Neuronal stem cell (in vitro differentiated cells): Measurements from ENCODE around the gene RFTN2.
"Not testable (repeated sequence)": the region's sequence is repeated elsewhere in the genome, so short reads cannot be mapped to it uniquely, and the experiment has no call there.

Experiments used
- DNase-seq: peaks from one replicate; pipeline ENCODE4 v3.0.0-alpha.2; 2013; ENCODE audit warnings: low spot score
- H2AFZ ChIP-seq: one replicate; pipeline ENCODE4 v1.6.1; 2013; ENCODE audit warnings: mild to moderate bottlenecking, low read length, inconsistent platforms
- H2AK5ac ChIP-seq: 2 replicates; pipeline ENCODE4 v1.6.1; 2013; ENCODE audit warnings: low read depth, mild to moderate bottlenecking, inconsistent platforms, low read length, moderate library complexity, mixed read lengths
- H2BK120ac ChIP-seq: 2 replicates; pipeline ENCODE4 v1.6.1; 2013; ENCODE audit warnings: low read depth, mild to moderate bottlenecking, inconsistent platforms, low read length, moderate library complexity, mixed read lengths
- H2BK12ac ChIP-seq: one replicate; pipeline ENCODE4 v1.6.1; 2013; ENCODE audit warnings: low read length, inconsistent platforms
- H2BK15ac ChIP-seq: 2 replicates; pipeline ENCODE4 v1.6.1; 2013; ENCODE audit warnings: mild to moderate bottlenecking, low read length, inconsistent platforms, mixed read lengths
- H2BK5ac ChIP-seq: one replicate; pipeline ENCODE4 v1.6.1; 2013; ENCODE audit warnings: inconsistent platforms, mild to moderate bottlenecking, low read length, moderate library complexity
- H3K14ac ChIP-seq: one replicate; pipeline ENCODE4 v1.6.1; 2013; ENCODE audit warnings: low read length, inconsistent platforms
- H3K18ac ChIP-seq: 2 replicates; pipeline ENCODE4 v1.6.1; 2013; ENCODE audit warnings: low read length, inconsistent platforms
- H3K23ac ChIP-seq: 2 replicates; pipeline ENCODE4 v1.6.1; 2013; ENCODE audit warnings: low read depth, mild to moderate bottlenecking, mixed read lengths, low read length, inconsistent platforms; ENCODE audit not compliant: poor library complexity
- H3K27ac ChIP-seq: replicated peaks from 3 replicates; pipeline ENCODE4 v1.5.1; 2013; ENCODE audit warnings: low read length, inconsistent platforms
- H3K27me3 ChIP-seq, 3 experiments: 2 replicates each; pipeline ENCODE4 v1.6.1; 2013; ENCODE audit warnings: low read length in 3 of 3, mild to moderate bottlenecking in 2 of 3, inconsistent platforms in 1 of 3, low read depth in 1 of 3, mixed read lengths in 1 of 3, moderate library complexity in 1 of 3; ENCODE audit not compliant: control insufficient read depth in 3 of 3, insufficient read depth in 3 of 3
- H3K36me3 ChIP-seq, 2 donors: replicated peaks in 1 of 2; 2 replicates each; pipeline ENCODE4 v1.6.1; 2013; ENCODE audit warnings: low read length in 2 of 2; ENCODE audit not compliant: control insufficient read depth in 2 of 2, insufficient read depth in 2 of 2
- H3K4ac ChIP-seq: 2 replicates; pipeline ENCODE4 v1.6.1; 2013; ENCODE audit warnings: inconsistent platforms, mild to moderate bottlenecking, low read length, moderate library complexity
- H3K4me1 ChIP-seq, 2 donors: 1 replicate in 1 of 2; 2 replicates in 1 of 2; pipeline ENCODE4 v1.6.1; 2013; ENCODE audit warnings: low read length in 2 of 2, low read depth in 1 of 2; ENCODE audit not compliant: control insufficient read depth in 2 of 2, insufficient read depth in 1 of 2
- H3K4me2 ChIP-seq: one replicate; pipeline ENCODE4 v1.6.1; 2013; ENCODE audit warnings: mild to moderate bottlenecking, low read length, inconsistent platforms; ENCODE audit not compliant: insufficient read depth, poor library complexity, severe bottlenecking
- H3K4me3 ChIP-seq, 2 donors: 2 replicates each; pipeline ENCODE4 v1.5.1; 2013; ENCODE audit warnings: low read length in 2 of 2, mild to moderate bottlenecking in 2 of 2, inconsistent platforms in 1 of 2, moderate library complexity in 1 of 2
- H3K79me1 ChIP-seq: one replicate; pipeline ENCODE4 v1.6.1; 2013; ENCODE audit warnings: low read depth, mild to moderate bottlenecking, inconsistent platforms, low read length, moderate library complexity
- H3K9ac ChIP-seq: one replicate; pipeline ENCODE4 v1.6.1; 2013; ENCODE audit warnings: mild to moderate bottlenecking, low read depth, low read length, inconsistent platforms; ENCODE audit not compliant: poor library complexity
- H3K9me3 ChIP-seq, 2 donors: replicated peaks in 1 of 2; 2 replicates each; pipeline versions ENCODE3 to v1.6.1; 2013; ENCODE audit warnings: low read length in 2 of 2, mild to moderate bottlenecking in 2 of 2, inconsistent platforms in 1 of 2, low read depth in 1 of 2, mixed read lengths in 1 of 2, moderate library complexity in 1 of 2; ENCODE audit not compliant: control insufficient read depth in 2 of 2, insufficient read depth in 1 of 2
- H4K8ac ChIP-seq: one replicate; pipeline ENCODE4 v1.6.1; 2013; ENCODE audit warnings: low read depth, mild to moderate bottlenecking, inconsistent platforms, low read length, moderate library complexity
- H4K91ac ChIP-seq: one replicate; pipeline ENCODE4 v1.6.1; 2013; ENCODE audit warnings: low read length, low read depth, mild to moderate bottlenecking, inconsistent platforms; ENCODE audit not compliant: poor library complexity
- WGBS, 2 donors: extraction: QIAGEN DNeasy Blood & Tissue Kit; methylation state at CpG; one replicate each; pipeline ENCODE4 v1.1.7; 2013; ENCODE audit warnings: missing lambda C conversion rate in 2 of 2, mixed read lengths in 1 of 2; ENCODE audit not compliant: insufficient read length in 2 of 2, insufficient replicate concordance in 1 of 2; ENCODE audit errors: extremely low coverage in 2 of 2; 5-methylcytosine and 5-hydroxymethylcytosine counted together

The RFTN2 gene

DNA sequence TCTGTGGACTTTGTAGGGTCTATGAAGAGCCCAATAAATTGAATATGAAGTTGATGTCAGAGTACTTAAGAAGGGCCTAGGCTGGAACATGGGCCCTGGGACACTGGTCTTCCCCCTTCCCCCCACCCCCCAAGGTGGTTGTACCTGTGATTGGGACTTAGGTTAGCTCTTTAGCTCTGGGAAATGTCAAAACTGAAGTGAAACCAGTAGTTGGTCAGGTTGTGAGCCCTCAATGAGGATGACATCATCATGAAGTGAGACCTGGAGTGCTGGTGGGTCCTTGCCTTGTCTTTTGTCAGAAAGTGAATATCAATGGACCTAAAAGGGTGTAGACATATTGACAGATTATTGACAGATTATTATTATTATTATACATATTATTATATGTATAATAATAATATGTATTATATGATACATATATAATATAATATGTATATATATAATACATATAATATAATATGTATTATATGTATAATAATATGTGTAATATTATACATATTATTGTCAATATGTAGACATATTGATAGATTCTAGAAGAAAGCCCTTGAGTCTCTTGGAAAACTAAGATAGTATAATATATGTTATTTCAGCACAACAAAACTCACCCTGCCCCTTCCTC is 35.1 kb upstream of the RFTN2 start:
- H3K4me1 ChIP-seq: peaks cover 7 to 10% of the 10 kb centered on the region in 2 donors
- H3K27me3 ChIP-seq: no peaks in the 10 kb centered on the region
- H3K9me3 ChIP-seq: no peaks in the 10 kb centered on the region
- H4K91ac ChIP-seq: no peak overlapping the region
- H3K4me2 ChIP-seq: no peak overlapping the region
- H3K18ac ChIP-seq: no peak overlapping the region
- H2BK5ac ChIP-seq: no peak overlapping the region
- H2BK15ac ChIP-seq: no peak overlapping the region
- no peak overlapping the region for H2BK12ac ChIP-seq
- H4K8ac ChIP-seq: no peak overlapping the region
- no peak overlapping the region for H2AK5ac ChIP-seq
- H3K27ac ChIP-seq: no peak overlapping the region
- H2AFZ ChIP-seq: no peak overlapping the region
- no peak overlapping the region for H3K14ac ChIP-seq
- H3K36me3 ChIP-seq: peaks cover 2 to 30% of the 10 kb centered on the region in 2 donors
- H3K23ac ChIP-seq: no peak overlapping the region
- H3K4me3 ChIP-seq: no peak overlapping the region
- no peak overlapping the region for H3K9ac ChIP-seq
- no peak for DNase-seq
- peaks cover 6% of the 10 kb centered on the region for H3K79me1 ChIP-seq
- H3K4ac ChIP-seq: no peak overlapping the region
- H2BK120ac ChIP-seq: no peak overlapping the region

DNA sequence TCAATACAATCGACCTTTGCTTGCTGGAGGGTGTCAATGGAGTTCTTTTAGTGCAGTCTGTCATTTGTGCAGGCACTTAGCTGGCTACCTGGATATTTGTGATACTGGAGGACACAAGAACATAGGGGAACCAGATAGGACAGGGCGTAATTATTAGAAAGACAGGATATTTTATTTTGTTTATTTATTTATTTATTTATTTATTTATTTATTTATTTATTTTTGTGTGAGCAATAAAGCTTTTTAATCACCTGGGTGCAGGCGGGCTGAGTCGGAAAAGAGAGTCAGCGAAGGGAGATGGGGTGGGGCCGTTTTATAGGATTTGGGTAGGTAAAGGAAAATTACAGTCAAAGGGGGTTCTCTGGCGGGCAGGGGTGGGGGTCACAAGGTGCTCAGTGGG is 33.8 kb upstream of the RFTN2 start:
- Histone ChIP-seq H3K4me1 (peaks cover 7 to 10% of the 10 kb centered on the region in 2 donors), H3K36me3 (peaks cover 2 to 30% of the 10 kb centered on the region in 2 donors)
- not testable (repeated sequence) for H3K9me3 ChIP-seq, H2BK5ac ChIP-seq, DNase-seq, H3K14ac ChIP-seq, H4K8ac ChIP-seq, H2BK120ac ChIP-seq, H4K91ac ChIP-seq, H2AK5ac ChIP-seq, H2BK15ac ChIP-seq, H3K4ac ChIP-seq, H2AFZ ChIP-seq, H3K27me3 ChIP-seq, H3K23ac ChIP-seq, H3K4me2 ChIP-seq, H2BK12ac ChIP-seq, H3K18ac ChIP-seq, H3K4me3 ChIP-seq, H3K79me1 ChIP-seq, H3K9ac ChIP-seq, H3K27ac ChIP-seq
- WGBS, 2 donors: no CpG with 5 or more reads among the region's 7 CpGs

DNA sequence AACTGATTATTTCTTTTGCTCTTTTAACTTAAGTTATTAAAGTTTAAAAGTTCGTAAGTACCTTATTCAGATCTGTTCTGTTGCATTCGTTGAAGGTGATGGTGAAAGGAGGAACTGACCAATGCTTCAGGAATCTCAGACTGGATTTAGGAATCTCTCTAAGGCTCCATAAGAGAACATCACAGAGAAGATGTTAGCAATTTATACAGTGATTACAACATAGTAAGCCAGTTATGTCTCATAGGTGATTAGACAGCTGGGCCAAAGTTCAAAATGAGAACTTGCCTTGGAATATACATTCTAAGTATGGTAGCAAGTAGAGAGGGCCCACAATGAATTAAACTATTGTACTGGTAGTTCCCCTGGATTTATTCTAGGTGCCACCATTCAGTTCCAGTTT is 32.9 kb upstream of the RFTN2 start:
- Histone ChIP-seq H2BK5ac (no peak overlapping the region), H3K9ac (no peak overlapping the region), H3K27ac (no peak overlapping the region), H3K4me1 (peaks cover 7 to 10% of the 10 kb centered on the region in 2 donors), H2AFZ (no peak overlapping the region), H3K36me3 (peaks cover 2 to 30% of the 10 kb centered on the region in 2 donors), H3K4me3 (no peak overlapping the region), H3K4ac (no peak overlapping the region), H2BK15ac (no peak overlapping the region), H3K18ac (no peak overlapping the region), H2BK120ac (no peak overlapping the region), H4K8ac (no peak overlapping the region), H3K9me3 (no peaks in the 10 kb centered on the region), H2BK12ac (no peak overlapping the region), H3K27me3 (no peaks in the 10 kb centered on the region), H3K14ac (no peak overlapping the region), H3K23ac (no peak overlapping the region), H4K91ac (no peak overlapping the region), H3K79me1 (peaks cover 9% of the 10 kb centered on the region), H3K4me2 (no peak overlapping the region), H2AK5ac (no peak overlapping the region)
- WGBS, 2 donors: no CpG with 5 or more reads among the region's 2 CpGs
- no peak for DNase-seq

DNA sequence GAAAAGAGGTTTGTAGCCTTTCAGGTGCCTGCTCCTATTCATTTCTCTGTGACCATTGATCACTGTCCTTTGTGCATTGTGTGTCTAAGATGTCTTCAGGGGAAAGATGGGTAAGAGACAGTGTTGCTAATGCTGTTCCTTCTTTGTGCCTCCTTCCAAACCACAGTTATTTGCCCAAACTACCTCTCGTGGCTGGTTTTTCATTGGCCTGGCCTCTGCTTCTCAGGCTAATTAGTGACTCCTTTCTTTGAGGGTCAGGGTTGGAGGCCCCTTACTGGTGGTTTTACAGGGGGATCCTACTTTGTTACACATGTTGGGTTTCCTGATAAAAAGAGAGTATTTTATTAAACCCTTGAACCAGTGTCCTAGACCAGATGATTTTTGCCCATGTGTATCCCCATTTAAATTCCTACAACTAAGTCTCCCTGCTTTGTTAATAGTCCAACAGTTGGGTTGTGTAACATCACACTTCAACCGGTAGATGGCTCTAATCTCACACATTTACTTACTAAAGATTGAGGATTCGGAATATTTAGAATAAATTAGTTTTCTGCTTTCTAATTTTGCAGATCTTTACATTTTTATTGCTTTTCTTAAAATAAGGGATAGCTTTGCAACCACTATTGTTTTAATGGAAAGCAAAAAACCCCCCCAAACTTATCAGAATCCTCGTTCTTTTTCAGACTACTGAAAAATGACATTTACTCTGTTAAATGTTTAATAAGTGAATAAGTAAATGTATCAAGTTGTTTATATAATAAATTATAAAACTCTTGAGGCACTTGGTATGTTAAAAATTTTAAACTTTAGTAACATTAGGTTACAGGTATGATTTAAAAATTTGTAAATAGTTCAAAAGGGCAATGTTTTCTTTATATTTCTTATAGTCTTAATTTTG is 32.2 kb upstream of the RFTN2 start:
- H3K27ac ChIP-seq: no peak overlapping the region
- H2AK5ac ChIP-seq: no peak overlapping the region
- H2BK15ac ChIP-seq: no peak overlapping the region
- peaks cover 7 to 10% of the 10 kb centered on the region in 2 donors for H3K4me1 ChIP-seq
- H3K27me3 ChIP-seq: no peaks in the 10 kb centered on the region
- H3K18ac ChIP-seq: no peak overlapping the region
- peaks cover 9% of the 10 kb centered on the region for H3K79me1 ChIP-seq
- DNase-seq: no peak
- no peaks in the 10 kb centered on the region for H3K9me3 ChIP-seq
- H3K23ac ChIP-seq: no peak overlapping the region
- H3K4ac ChIP-seq: no peak overlapping the region
- no peak overlapping the region for H3K9ac ChIP-seq
- H3K4me3 ChIP-seq: peak overlapping the region; percentile 3 to 85
- H3K36me3 ChIP-seq: peaks cover 2 to 30% of the 10 kb centered on the region in 2 donors
- no peak overlapping the region for H4K91ac ChIP-seq
- H3K4me2 ChIP-seq: peak overlapping the region; percentile 39
- no peak overlapping the region for H2BK12ac ChIP-seq
- H4K8ac ChIP-seq: no peak overlapping the region
- H2BK5ac ChIP-seq: no peak overlapping the region
- no peak overlapping the region for H3K14ac ChIP-seq
- H2AFZ ChIP-seq: peak overlapping the region; percentile 3
- H2BK120ac ChIP-seq: no peak overlapping the region
- no CpG with 5 or more reads among the region's 4 CpGs for WGBS, 2 donors
